HG03575 (cell line): Measurements from ENCODE around the gene ZGRF1.
"Not testable (repeated sequence)": the region's sequence is repeated elsewhere in the genome, so short reads cannot be mapped to it uniquely, and the experiment has no call there.

ENCODE experiments used
- ATAC-seq: cut with Tn5 transposase; IDR thresholded peaks from one replicate; pipeline ENCODE4 v1.9.1; 2021; ENCODE audit not compliant: unreplicated experiment, insufficient number of reproducible peaks, low FRiP score; ENCODE audit errors: extremely low read depth

The ZGRF1 gene

DNA sequence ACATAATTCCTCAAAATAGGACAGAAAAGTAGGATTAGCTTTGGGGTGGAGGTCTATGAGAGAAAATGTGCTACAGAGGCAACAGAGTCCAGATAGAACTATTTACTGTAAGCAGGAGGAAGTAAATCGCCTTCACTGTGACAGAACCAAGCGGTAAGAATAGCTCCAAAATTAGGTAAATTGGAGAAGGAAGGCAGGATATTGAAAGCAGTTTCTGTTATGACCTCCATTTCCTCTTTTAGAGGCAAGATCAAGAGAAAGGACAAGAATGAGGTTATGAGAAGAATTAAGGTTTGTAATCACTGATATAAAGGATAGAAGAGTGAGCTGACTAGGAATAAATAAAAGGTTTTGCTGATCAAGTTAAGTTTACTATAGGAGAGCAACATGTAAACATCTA, 76.6 kb downstream of the ZGRF1 start:
- no peak for ATAC-seq

- ATAC-seq: no peak
Measured at GRCh38 chr4:112559053-112559452, 77.7 kb downstream of the ZGRF1 start.

- no peak for ATAC-seq
Measured at GRCh38 chr4:112557676-112558411, 78.9 kb downstream of the ZGRF1 start.

DNA sequence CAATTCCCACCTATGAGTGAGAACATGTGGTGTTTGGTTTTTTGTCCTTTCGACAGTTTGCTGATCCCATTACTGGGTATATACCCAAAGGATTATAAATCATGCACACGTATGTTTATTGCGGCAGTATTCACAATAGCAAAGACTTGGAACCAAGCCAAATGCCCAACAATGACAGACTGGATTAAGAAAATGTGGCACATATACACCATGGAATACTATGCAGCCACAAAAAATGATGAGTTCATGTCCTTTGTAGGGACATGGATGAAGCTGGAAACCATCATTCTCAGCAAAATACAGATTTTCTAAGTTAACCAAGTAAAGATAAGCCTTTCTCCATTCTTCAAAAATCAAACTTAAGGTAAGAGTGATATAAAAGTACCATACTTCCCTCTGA, 82.4 kb downstream of the ZGRF1 start:
- ATAC-seq: not testable (repeated sequence)

DNA sequence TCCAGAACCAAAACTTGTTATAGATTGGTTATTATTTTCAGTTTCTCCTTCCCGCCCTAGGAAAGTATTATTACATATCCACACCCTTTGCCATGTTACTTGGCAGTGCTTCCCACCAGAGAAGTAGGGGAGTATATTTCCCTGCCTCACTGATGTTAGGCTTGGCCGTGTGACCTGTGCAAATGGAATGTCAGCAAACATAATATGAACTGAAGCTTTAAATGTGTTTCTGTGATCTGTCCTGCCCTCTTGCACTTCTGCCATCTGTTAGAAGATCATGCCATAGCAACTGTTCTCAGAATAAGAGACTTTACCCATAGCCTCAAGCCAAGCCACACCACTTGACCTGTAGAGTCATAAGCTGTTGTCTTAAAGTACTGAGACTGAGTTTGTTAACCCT, 84.0 kb downstream of the ZGRF1 start:
- no peak for ATAC-seq

- no peak for ATAC-seq
Measured at GRCh38 chr4:112550728-112551127, 86.0 kb downstream of the ZGRF1 start.

DNA sequence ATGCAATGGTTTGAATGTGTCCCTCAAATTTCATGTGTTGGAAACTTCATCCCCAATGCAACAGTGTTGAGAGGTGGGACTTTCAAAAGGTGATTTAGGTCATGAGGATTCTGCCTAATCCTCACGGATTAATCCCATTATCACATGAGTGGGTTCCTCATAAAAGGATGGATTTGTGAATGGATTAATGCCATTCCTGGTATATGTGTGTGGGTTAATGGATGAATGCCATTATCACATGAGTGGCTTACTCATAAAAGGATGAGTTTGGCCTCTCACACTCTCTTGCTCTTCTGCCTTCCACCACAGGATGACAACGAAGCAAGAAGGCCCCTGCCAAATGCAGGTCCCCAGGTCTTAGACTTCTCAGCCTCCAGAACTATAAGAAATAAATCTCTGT, 90.2 kb downstream of the ZGRF1 start:
- no peak for ATAC-seq

GRCh38 chr4:112545346-112545745, 91.4 kb downstream of the ZGRF1 start:
- ATAC-seq: no peak

DNA sequence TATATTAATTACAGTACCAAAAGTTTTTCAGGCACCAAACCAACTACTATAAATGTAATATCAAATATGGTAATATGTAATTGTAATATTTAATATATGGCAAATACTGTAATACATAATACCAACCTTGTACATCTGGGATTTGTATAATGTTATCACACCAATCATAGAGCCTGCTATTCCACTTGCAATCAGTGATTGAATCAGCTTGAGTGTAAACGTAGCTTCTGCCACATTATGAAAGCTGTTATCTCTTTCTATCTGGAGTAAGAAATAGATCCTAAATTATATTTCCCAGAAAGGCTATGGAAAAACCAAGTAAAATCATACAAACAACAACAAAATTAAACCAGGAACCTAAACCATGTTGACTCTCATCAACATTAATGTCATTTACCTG, 96.0 kb downstream of the ZGRF1 start:
- no peak for ATAC-seq

DNA sequence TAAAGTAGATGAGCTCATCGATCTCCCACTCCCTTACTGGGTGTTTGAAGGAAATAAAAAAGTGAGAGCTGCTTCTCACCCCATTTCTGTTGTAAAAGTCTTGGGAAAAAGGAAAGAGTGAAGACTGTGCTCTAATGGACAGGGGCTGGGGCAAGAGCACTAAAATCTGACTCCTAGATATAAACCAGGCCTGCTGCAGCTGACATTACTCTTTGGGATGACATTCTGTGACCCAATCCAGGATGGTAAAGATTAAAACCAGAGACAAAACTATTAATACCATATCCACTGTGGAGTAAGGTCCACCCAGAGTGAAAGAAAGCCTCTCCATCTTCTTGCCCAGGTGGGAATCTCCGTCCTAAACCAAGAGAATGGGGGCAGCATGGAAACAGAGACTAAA, 100.6 kb downstream of the ZGRF1 start:
- no peak for ATAC-seq

- ATAC-seq: no peak
Measured at GRCh38 chr4:112532267-112532666, 104.4 kb downstream of the ZGRF1 start.

- ATAC-seq: no peak
Measured at GRCh38 chr4:112531146-112531545, 105.6 kb downstream of the ZGRF1 start.

- no peak for ATAC-seq
Measured at GRCh38 chr4:112526061-112526460, 110.6 kb downstream of the ZGRF1 start.

- peak; percentile 71 for ATAC-seq
Measured at GRCh38 chr4:112523764-112524505, 112.8 kb downstream of the ZGRF1 start.

DNA sequence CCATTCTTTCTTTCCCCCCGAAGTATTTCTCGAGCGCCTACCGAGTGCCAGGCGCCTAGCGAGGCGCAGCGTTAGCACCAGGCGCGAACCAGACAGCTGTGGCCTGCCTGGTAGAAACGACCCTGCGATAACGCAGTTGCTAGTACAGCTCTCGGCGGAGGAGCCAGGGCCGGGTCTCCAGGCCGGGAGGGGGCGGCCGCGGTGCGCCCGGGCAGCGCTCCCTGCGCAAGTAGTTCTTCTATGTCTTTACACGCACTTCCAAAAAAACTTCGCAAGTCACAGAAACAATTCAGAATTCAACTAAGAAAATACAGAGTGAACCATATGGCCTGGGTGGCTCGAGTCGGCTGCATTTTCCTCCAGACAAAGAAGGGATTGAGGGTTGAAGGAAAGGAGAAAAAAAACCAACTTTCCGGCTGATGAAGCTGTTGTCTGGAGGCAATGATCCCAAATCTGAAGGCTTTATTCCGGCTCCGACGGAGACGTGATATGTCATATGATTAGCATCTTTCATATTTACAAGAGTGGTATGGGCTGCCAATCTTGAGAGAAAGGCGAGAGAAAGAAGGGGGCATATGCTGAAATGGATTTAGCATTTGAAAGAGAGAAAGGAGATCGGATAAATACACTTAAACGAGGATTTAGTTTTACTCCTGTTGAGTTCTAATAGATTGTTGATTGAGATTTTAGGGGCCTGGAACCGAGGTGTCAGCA, 113.5 kb downstream of the ZGRF1 start:
- ATAC-seq: no peak

GRCh38 chr4:112522431-112522830, 114.3 kb downstream of the ZGRF1 start:
- not testable (repeated sequence) for ATAC-seq

- no peak for ATAC-seq
Measured at GRCh38 chr4:112521123-112522023, 115.3 kb downstream of the ZGRF1 start.

DNA sequence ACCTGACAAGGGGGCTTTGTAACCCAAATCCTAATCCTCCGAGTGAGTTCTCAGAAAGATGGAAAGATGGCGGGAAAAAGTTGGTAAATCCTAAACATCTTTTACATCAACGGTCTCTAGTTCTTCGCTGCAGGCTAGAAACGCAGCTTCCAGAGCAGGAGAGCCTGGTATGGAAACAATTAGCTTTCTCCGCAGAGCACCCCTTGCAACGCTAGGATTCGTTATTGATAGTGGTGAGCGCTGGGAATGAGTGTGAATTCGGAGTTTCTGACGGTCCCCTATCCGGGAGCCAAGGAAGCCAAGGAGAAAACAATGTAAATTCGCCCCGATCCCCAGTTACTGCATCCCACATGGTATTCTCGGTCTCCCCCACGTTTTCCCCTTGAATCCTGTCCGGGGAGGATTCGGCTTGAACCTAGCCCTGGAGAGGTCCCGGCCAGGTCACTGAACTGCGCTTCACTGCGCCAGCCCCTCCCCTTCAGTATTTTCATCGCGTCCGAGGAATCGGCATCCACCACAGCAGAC, 116.0 kb downstream of the ZGRF1 start:
- ATAC-seq: no peak
